GM19025 (cell line): Measurements from ENCODE around the gene NT5DC1.
A peak's percentile ranks its signal among the peaks of the same experiment; 100 is the strongest.

Experiments used
- ATAC-seq: cut with Tn5 transposase; IDR thresholded peaks from one replicate; pipeline ENCODE4 v1.9.1; 2021; ENCODE audit warnings: mild to moderate bottlenecking, low read depth, moderate library complexity; ENCODE audit not compliant: unreplicated experiment

NT5DC1 gene

DNA sequence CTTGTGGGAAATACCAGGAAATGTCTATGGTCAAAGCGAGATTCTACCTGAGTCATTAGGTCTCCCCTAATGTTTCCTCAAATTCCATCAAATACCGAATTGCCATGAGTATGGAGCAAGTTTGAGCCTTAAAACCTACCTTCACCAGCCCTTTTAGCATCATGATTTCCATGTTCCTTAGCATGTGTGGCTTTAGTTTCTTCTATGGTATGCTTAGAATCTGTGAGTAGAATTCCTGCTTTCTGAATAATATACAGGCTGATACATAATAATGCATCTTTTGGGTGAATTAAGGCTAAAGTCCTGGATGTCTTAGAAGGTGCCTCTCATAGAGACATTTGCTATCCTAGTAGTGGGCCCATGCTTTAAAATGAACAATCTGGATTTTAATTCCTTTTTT lies 121.3 kb downstream of the NT5DC1 start:
- ATAC-seq, result no peak

DNA sequence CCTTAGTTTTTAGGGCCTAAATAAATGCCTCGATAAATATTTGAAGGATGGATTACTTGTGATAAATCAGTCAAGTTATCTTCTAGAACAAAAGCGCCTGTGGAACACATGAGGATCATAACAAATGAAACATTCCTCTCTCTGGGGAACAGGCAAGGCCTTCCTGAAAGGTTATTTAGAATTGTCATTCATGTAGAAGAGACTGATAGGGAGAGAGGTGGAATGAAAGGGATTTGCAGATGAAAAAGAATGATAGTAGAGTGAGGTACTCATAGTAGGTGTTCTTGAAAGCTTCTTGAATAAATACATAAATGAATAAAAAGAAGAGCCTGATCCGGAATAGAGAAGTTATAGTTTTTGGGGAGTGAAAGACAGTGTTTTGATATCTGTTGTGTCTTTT lies 122.7 kb downstream of the NT5DC1 start:
- no peak for ATAC-seq

DNA sequence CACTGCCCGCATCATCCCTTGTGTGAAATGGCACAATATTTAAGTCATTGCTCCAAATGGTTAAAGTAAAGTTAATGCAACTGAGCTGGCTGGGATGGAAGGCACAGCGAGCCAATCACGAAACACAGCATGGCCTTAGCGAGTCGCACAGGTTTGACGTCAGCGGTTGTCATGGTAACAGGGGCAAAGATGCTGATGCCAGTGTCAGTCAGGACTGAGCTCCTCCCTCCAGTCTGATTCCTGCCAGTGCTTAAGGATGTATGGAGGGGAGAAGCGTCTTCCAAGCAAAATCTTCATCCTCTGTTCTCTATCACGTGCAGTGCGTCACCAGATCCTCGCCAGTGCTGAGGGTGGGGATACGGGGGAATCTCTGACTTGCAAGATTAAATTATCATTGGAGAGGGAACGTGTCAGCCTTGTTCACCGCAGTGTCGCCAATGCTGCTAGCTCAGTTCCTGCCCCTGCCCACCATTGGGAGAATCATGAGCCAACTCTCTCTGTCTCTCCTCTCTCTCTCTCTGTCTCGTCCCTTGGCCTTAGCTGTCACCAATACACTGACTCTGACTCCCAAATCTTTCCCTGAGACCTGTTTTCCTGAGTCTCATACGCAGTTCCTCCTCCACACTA lies 128.7 kb downstream of the NT5DC1 start:
- no peak for ATAC-seq

DNA sequence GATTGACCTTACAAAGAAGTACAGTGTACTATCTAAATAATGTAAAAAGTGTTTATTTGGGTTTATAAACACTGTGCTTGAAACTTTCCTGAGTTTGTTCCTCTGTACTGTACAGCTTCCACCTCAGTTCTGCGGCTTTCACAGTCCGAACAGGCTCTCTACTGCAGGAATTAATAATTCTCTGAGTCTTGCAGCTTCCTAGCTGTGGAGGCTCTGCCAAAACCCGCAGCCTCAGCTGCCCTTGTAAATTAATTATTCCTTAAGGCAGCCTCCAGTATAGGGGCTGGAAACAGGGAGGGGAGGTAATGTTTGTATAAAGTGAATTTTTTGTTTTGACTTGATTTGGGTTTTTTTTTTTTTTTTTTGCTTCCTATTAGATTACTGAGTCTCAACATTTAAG lies 134.0 kb downstream of the NT5DC1 start:
- ATAC-seq, result no peak

DNA sequence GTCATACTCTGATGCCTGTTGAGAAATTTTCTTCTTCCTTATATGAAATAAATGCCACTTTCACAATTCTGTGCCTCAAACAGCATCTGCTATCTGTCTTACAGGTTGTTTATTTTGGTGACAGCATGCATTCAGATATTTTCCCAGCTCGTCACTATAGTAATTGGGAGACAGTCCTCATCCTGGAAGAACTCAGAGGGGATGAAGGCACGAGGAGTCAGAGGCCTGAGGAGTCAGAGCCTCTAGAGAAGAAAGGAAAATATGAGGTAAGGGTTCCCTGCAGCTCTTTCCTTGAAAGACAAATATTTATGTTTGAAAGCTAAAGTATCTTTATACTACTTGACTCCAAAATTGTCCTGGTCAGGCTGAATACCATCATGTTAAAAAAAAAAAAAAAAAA lies 137.4 kb downstream of the NT5DC1 start:
- ATAC-seq, result no peak

DNA sequence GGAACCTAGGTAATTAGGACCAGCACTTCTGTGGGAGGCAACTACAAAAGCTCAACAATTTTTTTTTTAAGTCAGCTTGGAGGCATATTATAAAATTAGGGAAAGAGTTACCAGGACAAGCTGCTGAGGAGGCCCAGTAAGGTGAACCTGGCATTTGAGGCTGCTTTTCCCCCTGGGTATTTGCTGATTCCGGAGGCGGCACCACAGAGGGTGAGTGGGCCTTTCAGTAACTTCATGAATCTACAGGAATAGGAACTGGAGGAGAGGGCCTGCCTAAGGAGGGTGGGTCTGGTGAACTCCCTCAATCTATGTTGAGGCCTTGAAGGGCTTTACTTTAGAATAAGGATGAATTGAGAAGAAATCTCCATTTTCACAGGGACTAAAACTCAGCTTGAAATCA lies 138.6 kb downstream of the NT5DC1 start:
- no peak for ATAC-seq

DNA sequence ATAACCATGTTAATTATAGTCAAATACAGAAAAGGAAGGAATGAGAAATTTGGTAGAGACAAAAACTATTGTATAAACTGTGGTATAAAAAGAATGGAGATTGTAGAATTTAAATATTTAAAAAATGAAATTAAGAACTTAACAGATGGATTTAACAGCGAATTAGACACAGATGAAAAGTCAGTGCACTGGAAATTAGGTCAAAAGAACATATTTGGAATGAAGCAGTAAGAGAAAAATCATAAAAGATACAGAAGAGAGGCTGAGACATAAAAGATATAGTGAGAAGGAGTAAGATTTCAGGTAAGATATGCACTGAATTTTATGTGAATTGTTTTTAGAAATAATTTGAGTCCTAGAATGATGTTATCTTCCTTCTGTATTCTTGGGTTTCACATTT lies 139.2 kb downstream of the NT5DC1 start:
- ATAC-seq, result no peak

DNA sequence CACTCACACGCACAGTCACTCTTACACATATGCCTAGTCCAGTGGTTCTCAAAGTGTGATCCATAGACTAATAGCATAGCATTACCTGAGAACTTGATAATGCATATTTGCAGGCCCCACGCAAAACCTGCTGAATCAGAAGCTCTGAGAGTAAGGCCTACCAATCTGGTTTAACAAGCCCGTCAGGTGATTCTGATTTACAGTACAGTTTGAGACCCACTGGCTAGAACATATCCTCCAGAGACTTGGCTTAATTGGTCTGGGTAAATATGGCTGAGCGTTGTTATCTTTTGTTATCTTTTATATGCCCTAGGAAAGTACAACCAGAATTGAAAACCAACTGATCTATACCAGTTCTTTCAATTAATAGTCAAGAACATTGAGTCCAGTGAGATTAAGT lies 143.6 kb downstream of the NT5DC1 start:
- no peak for ATAC-seq

DNA sequence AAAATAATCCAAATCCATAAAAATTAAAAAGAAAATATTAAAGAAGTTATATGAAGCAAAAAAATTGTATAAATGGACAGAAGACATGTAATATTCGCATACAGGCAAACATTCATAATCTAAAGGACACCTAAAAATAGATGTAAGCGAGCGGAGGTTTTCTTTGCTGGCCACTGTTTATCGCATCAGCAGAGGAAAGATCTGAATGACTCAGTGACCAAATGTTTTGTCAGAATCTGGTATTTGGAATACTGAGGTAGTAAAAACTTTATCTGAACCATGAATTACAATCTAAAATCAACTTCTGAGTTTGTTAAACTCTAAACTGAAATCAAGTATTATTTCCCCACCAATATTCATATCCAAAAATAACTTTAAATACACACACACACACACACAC lies 145.4 kb downstream of the NT5DC1 start:
- no peak for ATAC-seq

DNA sequence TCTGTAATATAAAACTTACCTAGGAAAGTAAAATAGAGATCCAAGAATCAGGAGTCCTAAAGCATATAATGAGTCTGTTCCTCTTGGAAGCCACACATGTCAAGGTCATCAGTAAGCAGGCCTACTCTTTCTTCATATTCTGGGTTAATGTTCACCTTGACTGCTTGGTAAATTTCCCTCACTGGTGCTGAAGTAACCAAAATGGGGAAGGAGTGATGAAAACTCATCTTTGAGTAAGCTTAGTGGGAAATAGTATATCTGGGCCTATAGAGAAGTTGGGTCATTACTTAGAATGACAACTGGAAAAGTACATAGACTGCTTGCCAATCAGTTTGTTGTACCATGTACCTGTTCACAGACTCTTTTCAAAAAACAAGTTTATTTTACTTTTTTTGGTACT lies 146.6 kb downstream of the NT5DC1 start:
- ATAC-seq, result no peak

DNA sequence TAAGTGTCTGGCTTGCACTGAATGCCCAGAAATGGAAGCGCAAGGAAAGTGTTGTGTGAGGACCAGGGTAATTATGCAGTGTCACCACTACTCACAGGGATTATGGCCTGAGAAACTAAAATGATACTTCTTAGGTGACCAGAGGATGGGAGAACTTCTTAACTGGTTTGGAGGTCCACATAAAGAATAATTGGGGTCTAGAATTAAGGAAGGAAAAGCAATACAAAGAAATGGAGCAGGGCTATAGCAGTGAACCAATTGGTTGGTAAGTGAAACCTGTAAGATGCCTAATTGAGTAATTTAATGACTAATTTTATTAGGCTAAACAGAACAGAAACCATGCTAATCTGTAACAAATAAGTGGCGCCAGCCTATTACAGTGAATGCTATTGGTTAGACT lies 147.9 kb downstream of the NT5DC1 start:
- ATAC-seq, result no peak

DNA sequence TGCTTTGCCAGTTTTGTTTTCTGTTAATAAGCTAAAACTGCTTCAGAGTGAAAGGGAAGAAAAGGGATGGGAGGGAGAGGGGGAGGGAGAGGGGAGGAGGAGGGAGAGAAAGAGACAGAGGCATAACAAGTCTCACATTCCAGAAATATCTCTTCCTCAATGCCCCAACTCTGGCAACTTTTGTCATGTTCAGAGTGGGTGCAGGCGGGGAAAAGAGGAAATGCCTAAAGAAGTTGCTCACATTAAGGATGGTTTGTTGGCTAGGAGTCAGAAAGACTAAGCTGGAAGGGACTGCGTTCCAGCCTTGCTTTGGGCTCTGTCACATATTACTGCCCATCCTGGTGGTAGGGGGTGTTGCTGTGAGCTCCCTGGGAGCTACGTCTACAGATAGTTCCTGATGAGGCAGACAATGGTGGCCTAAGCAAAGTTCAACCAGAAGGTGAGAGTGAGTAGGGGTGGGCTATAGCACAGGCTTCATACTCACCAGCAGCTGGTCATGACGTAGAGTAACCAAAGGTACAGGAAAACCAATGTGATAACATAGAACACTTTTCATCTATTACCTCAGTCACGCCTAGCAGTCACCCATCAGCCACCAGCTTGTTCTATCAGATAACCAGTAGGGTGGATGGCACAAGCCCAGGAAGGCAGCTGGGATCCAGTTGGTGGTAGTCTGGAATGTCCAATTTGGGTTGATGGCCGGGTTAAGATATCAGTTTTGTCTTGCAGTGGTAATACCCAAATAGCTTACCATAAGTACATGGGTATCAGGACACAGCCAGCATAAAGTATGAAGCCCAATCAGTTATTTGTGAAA lies 151.1 kb downstream of the NT5DC1 start:
- no peak for ATAC-seq

DNA sequence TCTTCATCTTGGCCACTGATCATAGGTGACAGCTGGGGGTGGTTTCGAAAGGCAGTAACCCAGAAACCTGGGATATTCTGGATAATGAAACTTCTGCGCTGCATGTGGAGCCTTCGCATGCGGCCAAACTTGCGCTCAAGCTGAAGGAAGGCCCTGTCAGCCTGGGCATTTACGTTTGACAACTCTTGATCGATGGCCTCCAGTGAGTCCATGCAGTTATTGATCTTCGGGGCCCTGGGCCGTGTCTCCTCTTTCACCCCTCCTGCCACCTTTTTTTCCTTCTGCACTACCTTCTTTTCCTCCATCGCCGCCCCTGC lies 152.5 kb downstream of the NT5DC1 start:
- no peak for ATAC-seq

DNA sequence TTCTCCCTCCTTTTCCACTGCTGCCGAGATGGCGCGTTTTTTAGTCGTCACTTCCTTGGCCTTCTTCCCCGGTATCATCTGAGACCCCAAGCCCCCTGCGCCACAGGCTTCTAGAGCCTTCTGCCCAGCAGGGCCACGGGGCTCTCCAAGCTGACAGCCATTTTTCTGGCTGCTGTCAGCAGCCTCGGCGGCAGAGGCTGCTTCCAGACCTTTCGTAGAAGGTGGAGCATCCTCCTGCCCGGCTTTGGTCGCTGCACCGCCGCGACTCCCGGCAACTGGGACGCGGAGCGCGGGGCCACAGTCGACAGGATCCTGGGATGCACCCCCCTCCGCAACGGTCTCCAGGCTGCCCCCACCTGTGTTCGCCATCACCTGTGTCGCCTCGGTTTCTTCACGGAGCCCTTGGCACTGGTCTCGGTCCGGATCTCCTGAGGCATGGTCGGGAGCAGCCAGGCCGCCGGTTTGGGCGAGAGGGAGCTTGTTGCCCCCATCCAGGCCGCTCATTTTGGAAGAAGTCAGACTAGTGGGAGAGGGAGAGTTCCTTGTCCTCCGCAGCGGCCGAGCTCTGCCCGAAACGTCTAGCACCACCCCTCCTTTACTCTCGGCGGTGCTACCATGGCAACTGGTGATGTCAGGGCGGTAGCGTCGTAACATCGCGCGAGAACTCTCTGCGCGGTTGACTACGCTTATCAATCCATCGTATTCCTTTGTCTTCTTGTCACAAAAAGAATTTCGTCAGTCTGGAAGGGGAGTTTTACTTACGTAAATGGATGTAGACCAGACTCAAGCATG lies 153.0 kb downstream of the NT5DC1 start, which contains the start of gene TSPYL4:
Gene TSPYL4, minus strand, starts transcription at position 571 of the 792 bp plus-strand sequence. Its CDS starts 67 bp downstream, at position 504.
- peak; percentile 100 for ATAC-seq

DNA sequence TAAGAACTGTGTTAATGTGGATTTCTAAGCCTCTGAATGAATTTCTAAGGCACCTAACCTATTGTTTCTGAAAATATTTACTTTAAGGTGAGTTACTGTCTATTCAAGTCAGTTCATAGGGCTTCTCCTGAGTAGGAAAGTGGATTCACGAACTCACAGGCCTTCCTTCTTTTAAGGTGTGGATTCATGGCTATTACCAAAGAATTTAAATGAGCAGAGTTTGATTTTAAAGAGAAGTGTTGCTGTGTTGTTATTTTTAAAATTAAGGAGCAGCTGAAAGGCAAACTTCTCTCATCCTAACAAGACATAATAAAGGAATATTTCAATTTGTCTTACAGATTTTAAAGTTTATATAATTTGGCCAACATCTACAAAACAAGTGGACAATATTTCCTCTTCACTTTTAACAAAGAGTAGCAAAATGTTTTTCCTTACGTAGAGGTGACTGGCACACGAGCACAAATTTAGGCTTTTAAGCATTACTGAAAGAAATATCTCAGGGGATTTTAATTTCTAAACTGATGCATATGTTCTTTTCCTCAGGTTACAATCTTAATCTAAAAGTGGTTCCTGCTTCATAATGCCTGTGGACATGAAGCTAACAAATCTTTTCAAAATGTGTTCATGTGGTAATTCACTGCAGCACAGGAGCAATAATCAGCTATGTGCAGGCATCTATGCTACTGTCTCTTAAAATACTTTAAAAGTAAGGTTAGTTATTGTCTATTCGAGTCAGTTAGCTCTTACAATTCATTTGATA lies 153.8 kb downstream of the NT5DC1 start:
- peak; percentile 29 for ATAC-seq

DNA sequence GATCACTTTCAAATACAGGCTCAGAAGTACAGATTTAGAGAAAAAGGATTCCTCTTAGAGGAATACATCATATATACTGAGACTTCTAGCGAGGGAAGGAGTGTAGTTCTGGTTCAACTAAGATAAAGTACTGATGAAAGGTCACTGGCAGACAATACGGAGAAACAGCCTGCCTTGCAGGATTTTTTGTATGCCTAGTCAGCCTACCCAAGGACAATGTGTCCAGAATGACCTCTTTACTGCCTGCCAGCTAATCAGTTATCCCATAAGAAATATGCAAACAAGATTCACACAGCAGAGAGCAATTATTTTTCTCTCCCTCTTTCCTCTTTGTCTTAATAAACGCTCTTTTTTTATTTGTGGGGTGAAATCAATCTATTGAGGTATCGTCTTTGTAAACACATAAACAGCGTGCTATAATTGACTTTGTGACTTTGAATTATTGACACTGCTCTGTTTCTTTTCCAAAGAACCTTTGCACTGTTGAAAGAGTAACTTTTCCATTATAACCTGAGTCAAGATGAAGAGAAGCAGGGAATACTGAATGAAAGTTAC lies 154.7 kb downstream of the NT5DC1 start:
- ATAC-seq, result no peak

DNA sequence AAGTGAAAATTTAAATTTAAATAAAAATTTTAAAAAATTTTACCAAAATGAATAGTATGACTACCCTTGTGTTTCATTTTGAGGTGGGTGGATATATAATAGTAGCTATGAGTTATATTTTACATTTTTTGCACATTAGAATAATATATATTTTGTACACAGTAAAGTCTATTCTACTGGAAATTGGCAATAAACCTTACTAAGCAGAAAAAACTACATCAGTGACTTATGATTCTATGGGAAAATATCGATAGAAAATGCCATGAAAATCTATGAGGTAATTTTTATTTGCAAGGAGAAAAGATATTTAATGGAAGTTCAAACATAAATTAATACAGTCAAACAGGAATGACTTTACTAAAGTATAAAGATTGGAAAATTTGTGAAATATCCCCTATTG lies 156.0 kb downstream of the NT5DC1 start:
- ATAC-seq, result no peak

DNA sequence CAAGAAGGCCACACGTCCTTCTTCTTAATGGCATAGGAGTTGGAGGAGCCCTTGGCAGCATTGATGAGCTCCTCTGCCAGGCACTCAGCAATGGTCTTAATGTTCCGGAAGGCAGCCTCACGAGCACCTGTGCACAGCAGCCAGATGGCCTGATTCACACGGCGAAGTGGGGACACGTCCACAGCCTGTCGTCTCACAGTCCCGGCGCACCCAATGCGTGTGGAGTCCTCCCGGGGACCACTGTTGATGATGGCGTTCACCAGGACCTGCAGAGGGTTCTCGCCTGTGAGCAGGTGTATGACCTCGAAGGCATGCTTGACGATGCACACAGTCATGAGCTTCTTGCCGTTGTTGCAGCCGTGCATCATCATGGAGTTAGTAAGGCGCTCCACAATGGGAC lies 157.9 kb downstream of the NT5DC1 start:
- no peak for ATAC-seq

DNA sequence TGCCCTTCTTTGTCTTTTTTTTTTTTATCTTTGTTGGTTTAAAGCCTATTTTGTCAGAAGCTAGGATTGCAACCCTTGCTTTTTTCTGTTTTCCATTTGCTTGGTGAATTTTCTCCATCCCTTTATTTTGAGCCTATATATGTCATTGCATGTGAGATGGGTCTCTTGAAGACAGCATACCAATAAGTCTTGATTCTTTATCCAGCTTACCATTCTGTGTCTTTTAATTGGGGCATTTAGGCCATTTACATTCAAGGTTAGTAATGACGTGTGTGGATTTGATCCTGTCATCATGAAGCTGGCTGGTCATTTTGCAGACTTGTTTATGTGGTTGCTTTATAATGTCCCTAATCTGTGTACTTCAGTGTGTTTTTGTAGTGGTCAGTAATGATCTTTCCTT lies 162.7 kb downstream of the NT5DC1 start:
- ATAC-seq, result no peak

DNA sequence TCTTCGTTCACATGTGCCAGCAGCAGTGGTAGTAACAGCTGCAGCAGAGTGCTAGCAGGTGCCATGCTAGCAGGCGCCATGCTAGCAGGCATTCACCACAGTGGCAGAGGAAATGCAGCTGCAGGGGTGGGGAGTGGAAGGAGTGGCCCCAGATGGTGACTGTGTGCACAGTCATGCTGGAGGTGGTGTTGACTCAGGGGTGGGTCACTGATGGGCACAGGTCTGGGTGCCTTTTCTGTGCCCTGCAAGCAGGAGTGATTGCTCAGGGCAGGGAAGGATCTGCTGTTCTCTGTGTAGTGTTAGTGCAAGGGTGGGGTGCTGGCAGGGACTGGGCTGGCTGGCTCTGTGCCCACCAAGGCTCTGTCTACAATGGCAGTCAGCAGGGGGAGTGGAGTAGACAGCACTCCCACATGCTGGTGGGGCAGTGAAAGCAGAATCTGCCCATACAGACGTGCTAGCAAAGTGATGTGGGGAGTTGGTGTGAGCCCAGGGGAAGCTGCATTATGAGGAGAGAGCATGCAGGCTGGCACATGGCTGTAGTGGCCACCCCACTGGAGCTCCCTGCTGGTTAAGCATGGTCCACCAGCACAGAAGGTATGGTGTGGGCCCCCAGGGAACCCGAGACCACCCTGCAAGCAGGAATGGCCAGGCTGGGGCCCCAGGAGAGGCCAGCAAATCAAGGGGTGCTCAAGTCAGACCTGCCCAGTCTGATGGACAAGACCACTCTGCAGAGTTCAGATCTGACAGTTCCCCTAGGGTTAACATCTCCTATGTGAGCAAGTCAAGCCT lies 164.6 kb downstream of the NT5DC1 start:
- no peak for ATAC-seq
